K562 (cell line): Measurements from ENCODE around the gene POLE2. TPM values are rescaled to one million over a fixed set of nuclear protein-coding genes. Genes with fewer than 3 reads are reported as not detected.

Experiments used
- ESRRB ChIP-seq: fragments of 250-450 bp; sonication (Bioruptor Pico); IDR thresholded peaks from 2 replicates; pipeline ENCODE4 v1.5.0; 2020; ENCODE audit warnings: mild to moderate bottlenecking, moderate library complexity, borderline replicate concordance
- HDAC2 ChIP-seq: fragments of 450-650 bp; IDR thresholded peaks from 2 replicates; pipeline ENCODE4 v1.6.1; 2016; ENCODE audit warnings: mild to moderate bottlenecking
- KHSRP ChIP-seq: fragments of 450-650 bp; IDR thresholded peaks from 2 replicates; pipeline ENCODE4 v1.6.1; 2017
- KLF10 ChIP-seq: fragments of 250-450 bp; sonication (Bioruptor Pico); IDR thresholded peaks from 2 replicates; pipeline ENCODE4 v1.6.1; 2021; ENCODE audit warnings: matching md5 sums
- L3MBTL2 ChIP-seq: fragments of 450-650 bp; IDR thresholded peaks from 2 replicates; pipeline ENCODE4 v1.6.1; 2016; ENCODE audit warnings: mild to moderate bottlenecking, moderate library complexity
- PYGO2 ChIP-seq: fragments of 450-650 bp; IDR thresholded peaks from 2 replicates; pipeline ENCODE4 v1.6.1; 2016; ENCODE audit warnings: mild to moderate bottlenecking, missing genetic modification characterization, moderate library complexity, missing compliant biosample characterization
- SIRT6 ChIP-seq: IDR thresholded peaks from one replicate; pipeline ENCODE4 v1.6.1; 2012; ENCODE audit warnings: low read depth, mild to moderate bottlenecking, control low read depth, inconsistent platforms, low read length, moderate library complexity
- SNIP1 ChIP-seq: fragments of 450-650 bp; IDR thresholded peaks from 2 replicates; pipeline ENCODE4 v1.7.1; 2017; ENCODE audit warnings: low read depth, mild to moderate bottlenecking
- STAG1 ChIP-seq: sonication (generic); formaldehyde crosslinking; IDR thresholded peaks from 2 replicates; pipeline ENCODE4 v1.5.0; 2020; ENCODE audit warnings: missing genetic modification reagents, borderline replicate concordance
- TEAD2 ChIP-seq: fragments of 450-650 bp; IDR thresholded peaks from 2 replicates; pipeline ENCODE4 v1.6.1; 2016; ENCODE audit warnings: missing genetic modification characterization, control low read depth, missing compliant biosample characterization
- ZFP1 ChIP-seq: fragments of 450-650 bp; formaldehyde crosslinking; IDR thresholded peaks from 2 replicates; pipeline ENCODE4 v1.4.0; 2020; ENCODE audit warnings: mild to moderate bottlenecking, mixed read lengths
- polyA plus RNA-seq, 8 experiments: library from polyadenylated mRNA; depleted of rRNA in 4 of 8; stranded (reverse) in 5 of 8; unstranded in 3 of 8; fragments of >200 nt; fragmentation: Nextera tagmentation in 2 of 8; fragmentation: Illumina TruSeq in 1 of 8; extraction: Ambion mirVana in 2 of 8; extraction: Trizol in 1 of 8; gene quantifications; 2 replicates each; pipeline versions ENCODE4 v1.2.1 to v1.2.3, GENCODE V29; 2011 to 2014; ENCODE audit warnings: inconsistent platforms in 1 of 8, missing spikeins in 1 of 8
- total RNA-seq, 7 experiments: library from RNA; depleted of rRNA in 6 of 7; stranded (reverse); fragments of >200 nt in 6 of 7; fragmentation: Illumina TruSeq in 2 of 7; extraction: Trizol in 2 of 7; gene quantifications; 2 replicates each; pipeline versions ENCODE4 v1.2.1 to v1.2.3, GENCODE V29; 2011 to 2021; ENCODE audit warnings: low replicate concordance in 1 of 7
- TF ChIP-seq, protein P1 (sequence below): fragments of 450-650 bp; IDR thresholded peaks from one replicate; pipeline ENCODE4 v1.6.1; 2018; ENCODE audit warnings: mild to moderate bottlenecking, moderate library complexity; ENCODE audit not compliant: partially characterized antibody
- TF ChIP-seq, protein P2 (sequence below), 2 experiments: fragments of 450-650 bp in 1 of 2; sonication (generic) in 1 of 2; formaldehyde crosslinking in 1 of 2; IDR thresholded peaks in 1 of 2; conservative IDR thresholded peaks in 1 of 2; 2 replicates each; pipeline versions ENCODE4 v1.6.1 to v1.8.1; 2016 to 2023; ENCODE audit warnings: mild to moderate bottlenecking in 2 of 2, moderate library complexity in 2 of 2, inconsistent platforms in 1 of 2, missing genetic modification reagents in 1 of 2
- TF ChIP-seq, protein P3 (sequence below): fragments of 450-650 bp; IDR thresholded peaks from 2 replicates; pipeline ENCODE4 v1.6.1; 2016; ENCODE audit warnings: antibody characterized with exemption
- TF ChIP-seq, protein P4 (sequence below): IDR thresholded peaks from 3 replicates; pipeline ENCODE4 v1.6.1; 2011; ENCODE audit warnings: borderline replicate concordance, mild to moderate bottlenecking, moderate library complexity; ENCODE audit not compliant: insufficient read length; ENCODE audit errors: extremely low read depth
- TF ChIP-seq, protein P5 (sequence below): fragments of 250-450 bp; sonication (Bioruptor Pico); IDR thresholded peaks from 2 replicates; pipeline ENCODE4 v1.4.0; 2020; ENCODE audit warnings: mild to moderate bottlenecking, moderate library complexity, borderline replicate concordance

The POLE2 gene
- total and polyA plus RNA-seq, 9 of the 15 experiments (the other 6 are each of a cell fraction or from before 2014, with no cell fraction given), result 30.7 to 78.4 (median 55.4) TPM

DNA sequence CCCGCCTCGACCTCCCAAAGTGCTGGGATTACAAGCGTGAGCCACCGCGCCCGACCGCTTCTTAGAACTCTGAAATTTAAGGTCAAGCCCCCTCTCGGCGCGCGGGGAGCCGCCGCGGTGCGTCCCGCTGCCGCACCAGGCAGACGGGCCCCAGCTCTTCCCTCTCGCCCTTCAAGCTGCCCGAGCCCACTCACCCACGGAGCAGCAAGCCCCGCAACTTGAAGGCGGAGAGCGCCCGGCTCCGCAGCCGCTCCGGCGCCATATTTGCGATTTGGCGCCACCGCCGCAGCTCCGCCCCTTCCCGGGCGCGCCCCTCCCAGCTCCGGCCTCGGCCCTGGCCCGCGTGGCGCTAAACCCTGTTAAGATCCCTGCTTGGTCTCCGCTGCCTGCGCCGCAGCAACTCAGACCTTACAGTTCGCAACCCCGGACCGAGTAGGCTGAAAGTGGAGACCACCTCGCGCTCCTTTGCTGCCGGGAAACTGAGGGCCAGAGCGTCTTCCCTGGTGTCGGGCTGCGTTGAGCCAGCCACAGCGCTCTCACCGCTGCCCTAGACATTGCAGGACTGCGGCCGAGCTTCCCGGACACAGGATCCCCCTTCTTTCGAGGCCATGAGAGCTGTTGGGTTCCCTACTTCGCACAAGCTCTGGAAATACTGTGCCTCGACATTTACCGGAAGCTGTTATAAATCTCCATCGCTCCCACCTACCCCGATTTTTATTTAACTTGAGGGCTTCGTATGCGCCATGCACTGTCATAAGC lies at the start of gene POLE2 (continued):
- TF ChIP-seq L3MBTL2 (peak; percentile 98), KHSRP (no peak), ESRRB (CRISPR knock-in tag) (no peak), SNIP1 (no peak), STAG1 (CRISPR knock-in tag) (no peak), SIRT6 (no peak), HDAC2 (no peak), KLF10 (CRISPR knock-in tag) (no peak), TEAD2 (tag) (no peak), ZFP1 (no peak), PYGO2 (tag) (no peak)
- TF ChIP-seq, protein P1, sequence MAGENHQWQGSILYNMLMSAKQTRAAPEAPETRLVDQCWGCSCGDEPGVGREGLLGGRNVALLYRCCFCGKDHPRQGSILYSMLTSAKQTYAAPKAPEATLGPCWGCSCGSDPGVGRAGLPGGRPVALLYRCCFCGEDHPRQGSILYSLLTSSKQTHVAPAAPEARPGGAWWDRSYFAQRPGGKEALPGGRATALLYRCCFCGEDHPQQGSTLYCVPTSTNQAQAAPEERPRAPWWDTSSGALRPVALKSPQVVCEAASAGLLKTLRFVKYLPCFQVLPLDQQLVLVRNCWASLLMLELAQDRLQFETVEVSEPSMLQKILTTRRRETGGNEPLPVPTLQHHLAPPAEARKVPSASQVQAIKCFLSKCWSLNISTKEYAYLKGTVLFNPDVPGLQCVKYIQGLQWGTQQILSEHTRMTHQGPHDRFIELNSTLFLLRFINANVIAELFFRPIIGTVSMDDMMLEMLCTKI, result no peak
- TF ChIP-seq, protein P2, sequence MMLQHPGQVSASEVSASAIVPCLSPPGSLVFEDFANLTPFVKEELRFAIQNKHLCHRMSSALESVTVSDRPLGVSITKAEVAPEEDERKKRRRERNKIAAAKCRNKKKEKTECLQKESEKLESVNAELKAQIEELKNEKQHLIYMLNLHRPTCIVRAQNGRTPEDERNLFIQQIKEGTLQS (IDR thresholded peaks at IDR 0.05), result no peak
- TF ChIP-seq, protein P2 (CRISPR knock-in tag; conservative IDR thresholded peaks at IDR 0.05), result no peak
- TF ChIP-seq, protein P3, sequence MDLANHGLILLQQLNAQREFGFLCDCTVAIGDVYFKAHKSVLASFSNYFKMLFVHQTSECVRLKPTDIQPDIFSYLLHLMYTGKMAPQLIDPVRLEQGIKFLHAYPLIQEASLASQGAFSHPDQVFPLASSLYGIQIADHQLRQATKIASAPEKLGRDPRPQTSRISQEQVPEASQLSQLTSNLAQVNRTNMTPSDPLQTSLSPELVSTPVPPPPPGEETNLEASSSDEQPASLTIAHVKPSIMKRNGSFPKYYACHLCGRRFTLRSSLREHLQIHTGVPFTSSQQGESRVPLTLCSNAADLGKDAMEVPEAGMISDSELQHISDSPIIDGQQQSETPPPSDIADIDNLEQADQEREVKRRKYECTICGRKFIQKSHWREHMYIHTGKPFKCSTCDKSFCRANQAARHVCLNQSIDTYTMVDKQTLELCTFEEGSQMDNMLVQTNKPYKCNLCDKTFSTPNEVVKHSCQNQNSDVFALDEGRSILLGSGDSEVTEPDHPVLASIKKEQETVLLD, result no peak
- TF ChIP-seq, protein P4, sequence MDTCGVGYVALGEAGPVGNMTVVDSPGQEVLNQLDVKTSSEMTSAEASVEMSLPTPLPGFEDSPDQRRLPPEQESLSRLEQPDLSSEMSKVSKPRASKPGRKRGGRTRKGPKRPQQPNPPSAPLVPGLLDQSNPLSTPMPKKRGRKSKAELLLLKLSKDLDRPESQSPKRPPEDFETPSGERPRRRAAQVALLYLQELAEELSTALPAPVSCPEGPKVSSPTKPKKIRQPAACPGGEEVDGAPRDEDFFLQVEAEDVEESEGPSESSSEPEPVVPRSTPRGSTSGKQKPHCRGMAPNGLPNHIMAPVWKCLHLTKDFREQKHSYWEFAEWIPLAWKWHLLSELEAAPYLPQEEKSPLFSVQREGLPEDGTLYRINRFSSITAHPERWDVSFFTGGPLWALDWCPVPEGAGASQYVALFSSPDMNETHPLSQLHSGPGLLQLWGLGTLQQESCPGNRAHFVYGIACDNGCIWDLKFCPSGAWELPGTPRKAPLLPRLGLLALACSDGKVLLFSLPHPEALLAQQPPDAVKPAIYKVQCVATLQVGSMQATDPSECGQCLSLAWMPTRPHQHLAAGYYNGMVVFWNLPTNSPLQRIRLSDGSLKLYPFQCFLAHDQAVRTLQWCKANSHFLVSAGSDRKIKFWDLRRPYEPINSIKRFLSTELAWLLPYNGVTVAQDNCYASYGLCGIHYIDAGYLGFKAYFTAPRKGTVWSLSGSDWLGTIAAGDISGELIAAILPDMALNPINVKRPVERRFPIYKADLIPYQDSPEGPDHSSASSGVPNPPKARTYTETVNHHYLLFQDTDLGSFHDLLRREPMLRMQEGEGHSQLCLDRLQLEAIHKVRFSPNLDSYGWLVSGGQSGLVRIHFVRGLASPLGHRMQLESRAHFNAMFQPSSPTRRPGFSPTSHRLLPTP, result no peak
- TF ChIP-seq, protein P5, sequence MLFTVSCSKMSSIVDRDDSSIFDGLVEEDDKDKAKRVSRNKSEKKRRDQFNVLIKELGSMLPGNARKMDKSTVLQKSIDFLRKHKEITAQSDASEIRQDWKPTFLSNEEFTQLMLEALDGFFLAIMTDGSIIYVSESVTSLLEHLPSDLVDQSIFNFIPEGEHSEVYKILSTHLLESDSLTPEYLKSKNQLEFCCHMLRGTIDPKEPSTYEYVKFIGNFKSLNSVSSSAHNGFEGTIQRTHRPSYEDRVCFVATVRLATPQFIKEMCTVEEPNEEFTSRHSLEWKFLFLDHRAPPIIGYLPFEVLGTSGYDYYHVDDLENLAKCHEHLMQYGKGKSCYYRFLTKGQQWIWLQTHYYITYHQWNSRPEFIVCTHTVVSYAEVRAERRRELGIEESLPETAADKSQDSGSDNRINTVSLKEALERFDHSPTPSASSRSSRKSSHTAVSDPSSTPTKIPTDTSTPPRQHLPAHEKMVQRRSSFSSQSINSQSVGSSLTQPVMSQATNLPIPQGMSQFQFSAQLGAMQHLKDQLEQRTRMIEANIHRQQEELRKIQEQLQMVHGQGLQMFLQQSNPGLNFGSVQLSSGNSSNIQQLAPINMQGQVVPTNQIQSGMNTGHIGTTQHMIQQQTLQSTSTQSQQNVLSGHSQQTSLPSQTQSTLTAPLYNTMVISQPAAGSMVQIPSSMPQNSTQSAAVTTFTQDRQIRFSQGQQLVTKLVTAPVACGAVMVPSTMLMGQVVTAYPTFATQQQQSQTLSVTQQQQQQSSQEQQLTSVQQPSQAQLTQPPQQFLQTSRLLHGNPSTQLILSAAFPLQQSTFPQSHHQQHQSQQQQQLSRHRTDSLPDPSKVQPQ, result no peak
